ENCODE results near the gene PDHX. TPM values are rescaled to one million over a fixed set of nuclear protein-coding genes. Genes with fewer than 3 reads are reported as not detected.

Gene PDHX
- total and polyA plus RNA-seq, 10 of the 15 experiments (the other 5 are each of a cell fraction or from before 2014, with no cell fraction given): 14.5 to 41.9 (median 28.0) TPM

DNA sequence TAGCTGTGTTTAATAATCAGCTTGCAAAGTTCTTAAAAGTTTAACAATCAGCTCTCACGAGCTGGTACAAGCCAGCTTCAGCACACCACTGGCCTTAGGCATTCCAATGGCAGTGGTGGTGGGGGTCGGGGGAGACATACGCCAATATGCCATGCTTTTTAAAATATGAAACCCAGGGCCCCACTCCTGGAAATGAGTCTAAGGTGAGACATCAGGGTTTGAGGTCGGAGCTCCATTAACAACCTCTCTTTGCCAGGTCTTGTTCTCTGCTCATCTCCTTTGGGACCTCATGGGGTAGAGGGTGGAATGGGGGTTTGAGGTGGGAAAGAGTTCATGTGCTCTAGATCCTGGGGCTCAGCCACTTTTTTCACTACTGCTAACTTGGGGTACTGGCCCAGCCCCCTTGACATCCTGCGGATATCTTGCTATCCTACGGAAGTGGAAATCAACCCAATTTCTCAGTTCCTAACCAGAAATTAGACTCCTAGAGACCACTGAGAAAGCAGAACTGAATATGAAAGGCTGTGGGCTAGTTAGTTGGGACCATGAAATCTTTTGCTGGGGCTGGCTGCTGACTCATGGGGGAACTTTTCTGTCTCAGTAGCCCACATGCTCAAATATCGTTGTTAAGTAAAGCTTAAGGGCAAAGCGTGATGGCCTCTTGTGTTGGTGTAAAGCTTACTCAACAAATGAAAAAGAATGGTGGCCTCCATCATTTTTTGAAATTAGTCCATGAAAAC is 90.1 kb downstream of the PDHX start (continued):
- TF ChIP-seq, protein P1, sequence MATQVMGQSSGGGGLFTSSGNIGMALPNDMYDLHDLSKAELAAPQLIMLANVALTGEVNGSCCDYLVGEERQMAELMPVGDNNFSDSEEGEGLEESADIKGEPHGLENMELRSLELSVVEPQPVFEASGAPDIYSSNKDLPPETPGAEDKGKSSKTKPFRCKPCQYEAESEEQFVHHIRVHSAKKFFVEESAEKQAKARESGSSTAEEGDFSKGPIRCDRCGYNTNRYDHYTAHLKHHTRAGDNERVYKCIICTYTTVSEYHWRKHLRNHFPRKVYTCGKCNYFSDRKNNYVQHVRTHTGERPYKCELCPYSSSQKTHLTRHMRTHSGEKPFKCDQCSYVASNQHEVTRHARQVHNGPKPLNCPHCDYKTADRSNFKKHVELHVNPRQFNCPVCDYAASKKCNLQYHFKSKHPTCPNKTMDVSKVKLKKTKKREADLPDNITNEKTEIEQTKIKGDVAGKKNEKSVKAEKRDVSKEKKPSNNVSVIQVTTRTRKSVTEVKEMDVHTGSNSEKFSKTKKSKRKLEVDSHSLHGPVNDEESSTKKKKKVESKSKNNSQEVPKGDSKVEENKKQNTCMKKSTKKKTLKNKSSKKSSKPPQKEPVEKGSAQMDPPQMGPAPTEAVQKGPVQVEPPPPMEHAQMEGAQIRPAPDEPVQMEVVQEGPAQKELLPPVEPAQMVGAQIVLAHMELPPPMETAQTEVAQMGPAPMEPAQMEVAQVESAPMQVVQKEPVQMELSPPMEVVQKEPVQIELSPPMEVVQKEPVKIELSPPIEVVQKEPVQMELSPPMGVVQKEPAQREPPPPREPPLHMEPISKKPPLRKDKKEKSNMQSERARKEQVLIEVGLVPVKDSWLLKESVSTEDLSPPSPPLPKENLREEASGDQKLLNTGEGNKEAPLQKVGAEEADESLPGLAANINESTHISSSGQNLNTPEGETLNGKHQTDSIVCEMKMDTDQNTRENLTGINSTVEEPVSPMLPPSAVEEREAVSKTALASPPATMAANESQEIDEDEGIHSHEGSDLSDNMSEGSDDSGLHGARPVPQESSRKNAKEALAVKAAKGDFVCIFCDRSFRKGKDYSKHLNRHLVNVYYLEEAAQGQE (IDR thresholded peaks at IDR 0.05; ENCODE audit: low read depth, low read length): no peak; the same call in 1 of the 2 replicates
- TF ChIP-seq CEBPB (IDR thresholded peaks at IDR 0.05; ENCODE audit: borderline replicate concordance in 1 of 2, low read depth in 2 of 2, low read length in 2 of 2) (peak in 1 of 2 experiments; percentile 83; a peak in 1 of 4 replicates), ZBED1 (IDR thresholded peaks at IDR 0.05; ENCODE audit: borderline replicate concordance) (peak; percentile 86), KDM1A (IDR thresholded peaks at IDR 0.05; ENCODE audit: borderline replicate concordance) (no peak), SMARCA5 (IDR thresholded peaks at IDR 0.05) (no peak), YY1 (IDR thresholded peaks at IDR 0.05; ENCODE audit: low read depth, low read length) (peak; percentile 60), IKZF2 (IDR thresholded peaks at IDR 0.05) (peak; percentile 99), PAX8 (IDR thresholded peaks at IDR 0.05) (no peak), TARDBP (IDR thresholded peaks at IDR 0.05; ENCODE audit: borderline replicate concordance) (peak; percentile 35; the same call in 1 of the 2 replicates), NR2F1 (conservative IDR thresholded peaks at IDR 0.05) (peak; percentile 84), MEF2B (IDR thresholded peaks at IDR 0.05; ENCODE audit: partially characterized antibody, poor library complexity, severe bottlenecking) (peak; percentile 80), RB1 (IDR thresholded peaks at IDR 0.05; ENCODE audit: borderline replicate concordance) (no peak), PML (IDR thresholded peaks at IDR 0.05; ENCODE audit: low read length) (peak; percentile 82; the same call in 1 of the 2 replicates), HDGF (IDR thresholded peaks at IDR 0.05) (no peak), GABPA (IDR thresholded peaks at IDR 0.05; ENCODE audit: low read depth) (no peak; the same call in 1 of the 2 replicates), ZZZ3 (IDR thresholded peaks at IDR 0.05; ENCODE audit: control insufficient read depth, insufficient read length, low read depth) (no peak), BMI1 (IDR thresholded peaks at IDR 0.05; ENCODE audit: borderline replicate concordance) (peak; percentile 81; the same call in 1 of the 2 replicates), TCF12 (IDR thresholded peaks at IDR 0.05; ENCODE audit: low read depth, low read length) (peak; percentile 65)
- TF ChIP-seq, protein P2, sequence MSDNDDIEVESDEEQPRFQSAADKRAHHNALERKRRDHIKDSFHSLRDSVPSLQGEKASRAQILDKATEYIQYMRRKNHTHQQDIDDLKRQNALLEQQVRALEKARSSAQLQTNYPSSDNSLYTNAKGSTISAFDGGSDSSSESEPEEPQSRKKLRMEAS (IDR thresholded peaks at IDR 0.05; ENCODE audit: low read depth, low read length): peak; percentile 50; the same call in 1 of the 2 replicates
- TF ChIP-seq, protein P3, sequence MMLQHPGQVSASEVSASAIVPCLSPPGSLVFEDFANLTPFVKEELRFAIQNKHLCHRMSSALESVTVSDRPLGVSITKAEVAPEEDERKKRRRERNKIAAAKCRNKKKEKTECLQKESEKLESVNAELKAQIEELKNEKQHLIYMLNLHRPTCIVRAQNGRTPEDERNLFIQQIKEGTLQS (IDR thresholded peaks at IDR 0.05; ENCODE audit: borderline replicate concordance, extremely low read depth, low read depth, low read length): no peak
- TF ChIP-seq, protein P4, sequence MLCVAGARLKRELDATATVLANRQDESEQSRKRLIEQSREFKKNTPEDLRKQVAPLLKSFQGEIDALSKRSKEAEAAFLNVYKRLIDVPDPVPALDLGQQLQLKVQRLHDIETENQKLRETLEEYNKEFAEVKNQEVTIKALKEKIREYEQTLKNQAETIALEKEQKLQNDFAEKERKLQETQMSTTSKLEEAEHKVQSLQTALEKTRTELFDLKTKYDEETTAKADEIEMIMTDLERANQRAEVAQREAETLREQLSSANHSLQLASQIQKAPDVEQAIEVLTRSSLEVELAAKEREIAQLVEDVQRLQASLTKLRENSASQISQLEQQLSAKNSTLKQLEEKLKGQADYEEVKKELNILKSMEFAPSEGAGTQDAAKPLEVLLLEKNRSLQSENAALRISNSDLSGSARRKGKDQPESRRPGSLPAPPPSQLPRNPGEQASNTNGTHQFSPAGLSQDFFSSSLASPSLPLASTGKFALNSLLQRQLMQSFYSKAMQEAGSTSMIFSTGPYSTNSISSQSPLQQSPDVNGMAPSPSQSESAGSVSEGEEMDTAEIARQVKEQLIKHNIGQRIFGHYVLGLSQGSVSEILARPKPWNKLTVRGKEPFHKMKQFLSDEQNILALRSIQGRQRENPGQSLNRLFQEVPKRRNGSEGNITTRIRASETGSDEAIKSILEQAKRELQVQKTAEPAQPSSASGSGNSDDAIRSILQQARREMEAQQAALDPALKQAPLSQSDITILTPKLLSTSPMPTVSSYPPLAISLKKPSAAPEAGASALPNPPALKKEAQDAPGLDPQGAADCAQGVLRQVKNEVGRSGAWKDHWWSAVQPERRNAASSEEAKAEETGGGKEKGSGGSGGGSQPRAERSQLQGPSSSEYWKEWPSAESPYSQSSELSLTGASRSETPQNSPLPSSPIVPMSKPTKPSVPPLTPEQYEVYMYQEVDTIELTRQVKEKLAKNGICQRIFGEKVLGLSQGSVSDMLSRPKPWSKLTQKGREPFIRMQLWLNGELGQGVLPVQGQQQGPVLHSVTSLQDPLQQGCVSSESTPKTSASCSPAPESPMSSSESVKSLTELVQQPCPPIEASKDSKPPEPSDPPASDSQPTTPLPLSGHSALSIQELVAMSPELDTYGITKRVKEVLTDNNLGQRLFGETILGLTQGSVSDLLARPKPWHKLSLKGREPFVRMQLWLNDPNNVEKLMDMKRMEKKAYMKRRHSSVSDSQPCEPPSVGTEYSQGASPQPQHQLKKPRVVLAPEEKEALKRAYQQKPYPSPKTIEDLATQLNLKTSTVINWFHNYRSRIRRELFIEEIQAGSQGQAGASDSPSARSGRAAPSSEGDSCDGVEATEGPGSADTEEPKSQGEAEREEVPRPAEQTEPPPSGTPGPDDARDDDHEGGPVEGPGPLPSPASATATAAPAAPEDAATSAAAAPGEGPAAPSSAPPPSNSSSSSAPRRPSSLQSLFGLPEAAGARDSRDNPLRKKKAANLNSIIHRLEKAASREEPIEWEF (IDR thresholded peaks at IDR 0.05; ENCODE audit: insufficient replicate concordance, low read depth, low read length): no peak

Data from GM12878 (cell line).